ENCODE data around the gene USP24. TPM values are rescaled to one million over a fixed set of nuclear protein-coding genes. Genes with fewer than 3 reads are reported as not detected.

USP24 gene
- total and polyA plus RNA-seq, 7 experiments from 2014 or later = 4.7 to 91.4 (median 71.7) TPM

DNA sequence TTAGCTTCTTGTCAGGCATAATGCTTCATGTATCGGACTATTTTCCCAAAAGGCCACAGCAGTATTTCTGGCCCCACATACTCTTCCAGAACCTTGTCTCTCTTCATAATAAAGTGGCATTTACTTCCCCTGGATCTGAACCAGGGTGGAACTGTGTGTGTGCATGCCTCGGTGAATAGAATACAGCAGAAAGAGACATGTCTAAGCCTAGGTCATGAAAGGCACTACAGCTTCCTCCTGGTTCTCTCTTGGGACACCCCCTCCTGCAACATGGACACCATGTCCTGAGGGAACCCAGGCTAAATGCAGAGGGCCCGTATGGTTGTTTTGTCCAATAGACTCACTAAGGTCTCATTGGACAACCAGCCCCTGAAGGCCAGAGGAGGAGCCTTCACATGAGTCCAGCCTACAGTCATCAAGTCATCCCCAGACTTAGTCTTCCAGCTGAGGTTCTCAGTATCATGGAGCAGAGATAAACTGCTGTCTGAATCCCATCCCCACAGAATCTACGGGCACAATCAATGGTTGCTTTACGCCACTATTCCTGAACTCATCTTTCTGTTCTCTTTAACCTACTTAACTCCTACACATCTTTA, 35.0 kb downstream of the USP24 start:
- Mint-ChIP-seq H3K27me3 (no peaks in the 10 kb centered on the region), H3K36me3 (peaks cover 9 to 42% (median 33%) of the 10 kb centered on the region in 5 donors), H3K27ac (peak overlapping the region in 6 of 9 donors; percentile 4 to 89 (median 28)), H3K4me3 (no peak overlapping the region), H3K4me1 (peaks cover 19 to 68% (median 61%) of the 10 kb centered on the region in 7 donors), H3K9me3 (peaks cover 5 to 18% (median 12%) of the 10 kb centered on the region in 11 donors)
- H3K4me1 ChIP-seq (ENCODE audit: control insufficient read depth in 2 of 2, insufficient read depth in 2 of 2, low read length in 2 of 2) = no peaks in the 10 kb centered on the region
- CTCF ChIA-PET = interaction anchor here (0.7 kb wide), 1 partner anchor 39 kb away, joined by 3 read pairs; no protein-coding TSS in a partner anchor
- H3K36me3 ChIP-seq (ENCODE audit: control insufficient read depth in 2 of 3, insufficient read depth in 3 of 3, low read length in 3 of 3) = peaks cover 0 to 15% (median 0%) of the 10 kb centered on the region in 3 experiments
- H3K9me3 ChIP-seq (ENCODE audit: control insufficient read depth in 2 of 3, low read length in 3 of 3) = peaks cover 0 to 8% (median 0%) of the 10 kb centered on the region in 3 experiments
- no peak overlapping the region for H3K27ac ChIP-seq (ENCODE audit: low read depth, low read length)
- intact Hi-C loops (cut with micrococcal nuclease) = no loop called here
- no peak overlapping the region for H3K4me3 ChIP-seq (ENCODE audit: low read length)
- DNase-seq (no peak), ATAC-seq (no peak)
- no peaks in the 10 kb centered on the region for H3K27me3 ChIP-seq (ENCODE audit: control insufficient read depth in 2 of 2, insufficient read depth in 2 of 2, low read length in 2 of 2)
- POLR2A ChIA-PET = no interaction called here

DNA sequence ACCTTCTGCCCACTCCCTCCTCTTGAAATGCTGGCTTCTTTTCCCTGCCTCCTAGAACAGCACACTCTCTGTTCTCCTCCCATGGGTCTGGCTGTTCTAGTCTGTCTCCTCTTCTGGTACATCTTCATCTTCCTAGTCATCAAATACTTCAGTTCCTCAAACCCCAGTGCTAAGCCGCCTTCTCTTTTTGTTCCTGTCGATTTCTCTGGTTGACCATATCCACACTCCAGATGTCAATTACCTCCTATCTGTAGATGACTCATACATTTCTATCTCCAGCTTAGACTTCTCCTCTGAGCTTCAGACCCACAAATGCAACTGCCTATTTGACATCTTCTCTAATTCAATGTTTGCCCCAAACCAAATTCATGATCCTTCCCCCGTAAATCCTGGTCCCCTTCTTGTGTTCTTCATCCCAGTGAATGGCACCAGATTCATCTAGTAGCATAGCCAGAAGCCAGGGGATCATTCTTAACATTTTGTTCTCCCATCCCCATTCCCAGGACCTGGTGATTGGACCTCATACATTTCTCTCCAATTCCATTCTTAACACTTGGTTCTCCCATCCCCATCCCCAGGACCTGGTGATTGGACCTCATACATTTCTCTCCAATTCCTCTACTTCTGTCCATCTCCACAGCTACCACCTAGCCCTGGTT, 35.9 kb downstream of the USP24 start:
- Histone ChIP-seq H3K36me3 (ENCODE audit: control insufficient read depth in 2 of 3, insufficient read depth in 3 of 3, low read length in 3 of 3) (peaks cover 0 to 15% (median 0%) of the 10 kb centered on the region in 3 experiments), H3K4me1 (ENCODE audit: control insufficient read depth in 2 of 2, insufficient read depth in 2 of 2, low read length in 2 of 2) (no peaks in the 10 kb centered on the region), H3K4me3 (ENCODE audit: low read length) (no peak overlapping the region), H3K9me3 (ENCODE audit: control insufficient read depth in 2 of 3, low read length in 3 of 3) (peaks cover 0 to under 1% (median 0%) of the 10 kb centered on the region in 3 experiments), H3K27ac (ENCODE audit: low read depth, low read length) (no peak overlapping the region), H3K27me3 (ENCODE audit: control insufficient read depth in 2 of 2, insufficient read depth in 2 of 2, low read length in 2 of 2) (no peaks in the 10 kb centered on the region)
- Mint-ChIP-seq H3K4me3 (no peak overlapping the region), H3K27ac (peak overlapping the region in 8 of 9 donors; percentile 3 to 64 (median 26)), H3K36me3 (peaks cover 5 to 36% (median 26%) of the 10 kb centered on the region in 5 donors), H3K9me3 (peaks cover 2 to 11% (median 6%) of the 10 kb centered on the region in 11 donors), H3K4me1 (peaks cover 17 to 63% (median 53%) of the 10 kb centered on the region in 7 donors), H3K27me3 (no peaks in the 10 kb centered on the region)
- ATAC-seq (peak; percentile 37), DNase-seq (no peak)
- intact Hi-C loops (cut with micrococcal nuclease) = no loop called here
- CTCF ChIA-PET = interaction anchor here (0.7 kb wide), 1 partner anchor 37 kb away, joined by 3 read pairs; no protein-coding TSS in a partner anchor
- POLR2A ChIA-PET = interaction anchor here (0.7 kb wide), 1 partner anchor 13 kb away, joined by 6 read pairs; no protein-coding TSS in a partner anchor

DNA sequence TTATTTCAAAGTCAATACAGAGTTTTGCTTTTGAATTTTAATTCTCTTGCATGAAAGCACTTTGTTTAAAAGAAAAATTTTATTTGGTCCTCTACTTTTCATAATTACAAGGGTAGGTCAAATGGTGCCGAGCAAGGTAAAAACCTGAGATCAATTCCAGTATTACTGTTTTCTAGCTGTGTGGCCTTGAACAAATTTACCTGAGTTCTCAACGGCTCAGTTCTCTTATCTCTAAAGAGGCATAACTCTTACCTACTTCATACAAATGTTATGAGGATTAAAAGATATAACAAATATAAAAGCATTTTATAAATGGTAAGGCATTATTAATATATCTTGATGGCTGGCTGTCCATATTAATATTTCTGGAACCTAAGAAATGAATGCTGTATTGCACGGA, 42.5 kb downstream of the USP24 start:
- no peak overlapping the region for H3K27ac ChIP-seq (ENCODE audit: low read depth, low read length)
- Mint-ChIP-seq H3K27me3 (no peaks in the 10 kb centered on the region), H3K4me3 (no peak overlapping the region), H3K27ac (peak overlapping the region in 2 of 9 donors; percentile 6 to 25), H3K9me3 (no peaks in the 10 kb centered on the region), H3K4me1 (peaks cover 2 to 44% (median 20%) of the 10 kb centered on the region in 7 donors), H3K36me3 (peaks cover 8 to 43% (median 22%) of the 10 kb centered on the region in 5 donors)
- ChIA-PET CTCF (no interaction called here), POLR2A (interaction anchor here (0.9 kb wide), 1 partner anchor 40 kb away, joined by 3 read pairs; no protein-coding TSS in a partner anchor)
- H3K27me3 ChIP-seq (ENCODE audit: control insufficient read depth in 2 of 2, insufficient read depth in 2 of 2, low read length in 2 of 2) = no peaks in the 10 kb centered on the region
- no peaks in the 10 kb centered on the region for H3K9me3 ChIP-seq (ENCODE audit: control insufficient read depth in 2 of 3, low read length in 3 of 3)
- DNase-seq (no peak), ATAC-seq (no peak)
- no peaks in the 10 kb centered on the region for H3K4me1 ChIP-seq (ENCODE audit: control insufficient read depth in 2 of 2, insufficient read depth in 2 of 2, low read length in 2 of 2)
- no peak overlapping the region for H3K4me3 ChIP-seq (ENCODE audit: low read length)
- intact Hi-C loops (cut with micrococcal nuclease) = no loop called here
- H3K36me3 ChIP-seq (ENCODE audit: control insufficient read depth in 2 of 3, insufficient read depth in 3 of 3, low read length in 3 of 3) = peaks cover 7 to 50% (median 10%) of the 10 kb centered on the region in 3 experiments

DNA sequence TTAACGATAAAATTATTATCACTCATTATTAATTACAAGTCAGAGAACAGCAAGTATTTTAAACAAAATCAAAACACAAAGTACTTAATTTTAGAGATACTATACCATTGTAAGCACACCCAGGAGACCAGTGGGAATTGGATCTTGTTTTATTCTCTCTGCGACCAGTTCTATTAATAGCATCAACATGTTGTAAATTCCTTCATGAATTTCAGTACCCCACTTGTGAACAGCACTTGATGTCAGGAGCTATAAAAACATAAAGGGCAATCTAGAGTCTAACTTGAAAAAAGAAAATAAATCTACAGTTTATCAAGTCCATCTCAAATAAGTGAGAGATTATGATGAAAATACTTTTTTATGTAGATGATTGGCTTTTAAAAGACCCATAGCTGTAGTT, 42.9 kb downstream of the USP24 start:
- Histone ChIP-seq H3K4me3 (ENCODE audit: low read length) (no peak overlapping the region), H3K9me3 (ENCODE audit: control insufficient read depth in 2 of 3, low read length in 3 of 3) (no peaks in the 10 kb centered on the region), H3K27me3 (ENCODE audit: control insufficient read depth in 2 of 2, insufficient read depth in 2 of 2, low read length in 2 of 2) (no peaks in the 10 kb centered on the region), H3K27ac (ENCODE audit: low read depth, low read length) (no peak overlapping the region), H3K36me3 (ENCODE audit: control insufficient read depth in 2 of 3, insufficient read depth in 3 of 3, low read length in 3 of 3) (peaks cover 7 to 54% (median 10%) of the 10 kb centered on the region in 3 experiments), H3K4me1 (ENCODE audit: control insufficient read depth in 2 of 2, insufficient read depth in 2 of 2, low read length in 2 of 2) (no peaks in the 10 kb centered on the region)
- Mint-ChIP-seq H3K9me3 (no peaks in the 10 kb centered on the region), H3K4me3 (no peak overlapping the region), H3K4me1 (peaks cover 2 to 47% (median 25%) of the 10 kb centered on the region in 7 donors), H3K27me3 (no peaks in the 10 kb centered on the region), H3K27ac (peak overlapping the region in 3 of 9 donors; percentile 25 to 49 (median 42)), H3K36me3 (peaks cover 12 to 47% (median 25%) of the 10 kb centered on the region in 5 donors)
- DNase-seq = no peak
- CTCF ChIA-PET = no interaction called here
- POLR2A ChIA-PET = interaction anchor here (0.8 kb wide), 1 partner anchor 40 kb away, joined by 3 read pairs; no protein-coding TSS in a partner anchor
- intact Hi-C loops (cut with micrococcal nuclease) = no loop called here
- no peak for ATAC-seq

DNA sequence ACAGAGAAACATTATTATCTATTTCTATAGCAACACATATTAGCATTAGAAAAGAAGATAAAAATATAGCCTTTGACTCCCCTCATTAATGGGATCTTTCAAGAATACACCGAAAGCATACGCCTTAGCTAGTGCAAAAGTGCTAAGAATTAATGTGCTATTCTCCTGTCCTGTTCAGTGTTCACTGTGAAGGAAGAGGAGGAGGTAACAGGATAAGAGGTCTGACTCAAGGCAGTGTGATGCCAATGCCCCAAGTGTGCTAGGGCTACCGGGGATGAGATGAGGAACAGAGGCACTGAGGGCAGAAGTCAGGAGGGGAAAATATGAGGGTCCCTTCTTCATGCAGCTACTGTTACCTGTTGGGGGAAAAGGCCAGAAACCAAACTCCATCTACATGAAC, 43.5 kb downstream of the USP24 start:
- CTCF ChIA-PET = no interaction called here
- Histone ChIP-seq H3K4me3 (ENCODE audit: low read length) (no peak overlapping the region), H3K4me1 (ENCODE audit: control insufficient read depth in 2 of 2, insufficient read depth in 2 of 2, low read length in 2 of 2) (no peaks in the 10 kb centered on the region), H3K27ac (ENCODE audit: low read depth, low read length) (no peak overlapping the region), H3K9me3 (ENCODE audit: control insufficient read depth in 2 of 3, low read length in 3 of 3) (no peaks in the 10 kb centered on the region), H3K27me3 (ENCODE audit: control insufficient read depth in 2 of 2, insufficient read depth in 2 of 2, low read length in 2 of 2) (no peaks in the 10 kb centered on the region), H3K36me3 (ENCODE audit: control insufficient read depth in 2 of 3, insufficient read depth in 3 of 3, low read length in 3 of 3) (peaks cover 7 to 52% (median 10%) of the 10 kb centered on the region in 3 experiments)
- DNase-seq (no peak), ATAC-seq (no peak)
- Mint-ChIP-seq H3K4me3 (no peak overlapping the region), H3K27me3 (no peaks in the 10 kb centered on the region), H3K4me1 (peaks cover 2 to 49% (median 27%) of the 10 kb centered on the region in 7 donors), H3K9me3 (no peaks in the 10 kb centered on the region), H3K27ac (peak overlapping the region in 2 of 9 donors; percentile 30 to 49), H3K36me3 (peaks cover 12 to 47% (median 29%) of the 10 kb centered on the region in 5 donors)
- POLR2A ChIA-PET = interaction anchor here (0.8 kb wide), 1 partner anchor 41 kb away, joined by 3 read pairs; no protein-coding TSS in a partner anchor
- intact Hi-C loops (cut with micrococcal nuclease) = no loop called here

DNA sequence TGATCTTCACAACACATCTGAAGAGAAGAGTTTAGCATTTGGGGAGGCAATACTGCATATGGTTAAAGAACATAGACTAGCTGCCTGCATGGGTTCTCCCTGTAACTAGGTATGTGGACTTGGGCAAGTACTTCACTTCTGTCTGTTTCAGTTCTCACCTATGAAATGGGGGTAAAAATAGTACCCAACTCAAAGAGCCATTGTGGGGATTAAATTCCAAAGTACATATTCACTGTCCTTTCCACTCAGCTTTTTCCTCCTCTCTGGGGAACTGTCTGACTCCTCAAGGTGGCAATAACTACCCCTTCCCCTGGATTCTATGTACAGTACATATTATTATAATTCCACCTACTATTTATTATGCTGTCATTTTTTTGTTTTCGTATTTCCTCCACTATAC, 44.7 kb downstream of the USP24 start:
- no peak overlapping the region for H3K27ac ChIP-seq (ENCODE audit: low read depth, low read length)
- Mint-ChIP-seq H3K4me1 (peaks cover 2 to 45% (median 27%) of the 10 kb centered on the region in 7 donors), H3K36me3 (peaks cover 12 to 43% (median 25%) of the 10 kb centered on the region in 5 donors), H3K27ac (peak overlapping the region in 5 of 9 donors; percentile 31 to 81 (median 44)), H3K27me3 (no peaks in the 10 kb centered on the region), H3K4me3 (no peak overlapping the region), H3K9me3 (no peaks in the 10 kb centered on the region)
- H3K4me3 ChIP-seq (ENCODE audit: low read length) = no peak overlapping the region
- H3K9me3 ChIP-seq (ENCODE audit: control insufficient read depth in 2 of 3, low read length in 3 of 3) = no peaks in the 10 kb centered on the region
- H3K27me3 ChIP-seq (ENCODE audit: control insufficient read depth in 2 of 2, insufficient read depth in 2 of 2, low read length in 2 of 2) = no peaks in the 10 kb centered on the region
- CTCF ChIA-PET = no interaction called here
- intact Hi-C loops (cut with micrococcal nuclease) = no loop called here
- H3K36me3 ChIP-seq (ENCODE audit: control insufficient read depth in 2 of 3, insufficient read depth in 3 of 3, low read length in 3 of 3) = peaks cover 7 to 50% (median 14%) of the 10 kb centered on the region in 3 experiments
- POLR2A ChIA-PET = no interaction called here
- ATAC-seq = no peak
- no peak for DNase-seq
- H3K4me1 ChIP-seq (ENCODE audit: control insufficient read depth in 2 of 2, insufficient read depth in 2 of 2, low read length in 2 of 2) = no peaks in the 10 kb centered on the region

Measured in naive thymus-derived CD4-positive, alpha-beta T cell (primary cell).